ENCODE measurements around the gene SDHD. TPM values are rescaled to one million over a fixed set of nuclear protein-coding genes. Genes with fewer than 3 reads are reported as not detected.

The SDHD gene
- total RNA-seq, 1 experiment from 2014 or later = 206 TPM

- no peak for DNase-seq (ENCODE audit: low spot score)
- in situ Hi-C loops (cut with HindIII; ENCODE audit: low sequenced_read_pairs) = no loop called here
Measured at GRCh38 chr11:112097734-112098528, 11.3 kb downstream of the SDHD start.

- in situ Hi-C loops (cut with HindIII; ENCODE audit: low sequenced_read_pairs) = no loop called here
Measured at GRCh38 chr11:112100462-112100861, 13.8 kb downstream of the SDHD start.

GRCh38 chr11:112103446-112103845 is 16.8 kb downstream of the SDHD start:
- in situ Hi-C loops (cut with HindIII; ENCODE audit: low sequenced_read_pairs) = no loop called here
- no peak for DNase-seq (ENCODE audit: low spot score)

More at GRCh38 chr11:112100462-112100861, 13.8 kb downstream of the SDHD start:
- DNase-seq (ENCODE audit: low spot score) = no peak

GRCh38 chr11:112106070-112106469 is 19.4 kb downstream of the SDHD start:
- in situ Hi-C loops (cut with HindIII; ENCODE audit: low sequenced_read_pairs) = no loop called here

GRCh38 chr11:112113539-112114457 is 27.1 kb downstream of the SDHD start:
- in situ Hi-C loops (cut with HindIII; ENCODE audit: low sequenced_read_pairs) = no loop called here
- peak; percentile 58 for DNase-seq (ENCODE audit: low spot score)

More at GRCh38 chr11:112106070-112106469, 19.4 kb downstream of the SDHD start:
- DNase-seq (ENCODE audit: low spot score) = no peak

- in situ Hi-C loops (cut with HindIII; ENCODE audit: low sequenced_read_pairs) = no loop called here
Measured at GRCh38 chr11:112114460-112114859, 27.8 kb downstream of the SDHD start.

GRCh38 chr11:112115386-112115785 is 28.7 kb downstream of the SDHD start:
- in situ Hi-C loops (cut with HindIII; ENCODE audit: low sequenced_read_pairs) = no loop called here

More at GRCh38 chr11:112114460-112114859, 27.8 kb downstream of the SDHD start:
- no peak for DNase-seq (ENCODE audit: low spot score)

GRCh38 chr11:112118176-112118575 is 31.5 kb downstream of the SDHD start:
- in situ Hi-C loops (cut with HindIII; ENCODE audit: low sequenced_read_pairs) = no loop called here
- no peak for DNase-seq (ENCODE audit: low spot score)

More at GRCh38 chr11:112115386-112115785, 28.7 kb downstream of the SDHD start:
- no peak for DNase-seq (ENCODE audit: low spot score)

- in situ Hi-C loops (cut with HindIII; ENCODE audit: low sequenced_read_pairs) = no loop called here
- no peak for DNase-seq (ENCODE audit: low spot score)
Measured at GRCh38 chr11:112121981-112122615, 35.4 kb downstream of the SDHD start.

- DNase-seq (ENCODE audit: low spot score) = no peak
- in situ Hi-C loops (cut with HindIII; ENCODE audit: low sequenced_read_pairs) = no loop called here
Measured at GRCh38 chr11:112123129-112123528, 36.5 kb downstream of the SDHD start.

- in situ Hi-C loops (cut with HindIII; ENCODE audit: low sequenced_read_pairs) = no loop called here
Measured at GRCh38 chr11:112127056-112127455, 40.4 kb downstream of the SDHD start.

GRCh38 chr11:112128483-112129121 is 41.9 kb downstream of the SDHD start:
- in situ Hi-C loops (cut with HindIII; ENCODE audit: low sequenced_read_pairs) = no loop called here
- DNase-seq (ENCODE audit: low spot score) = peak; percentile 11

More at GRCh38 chr11:112127056-112127455, 40.4 kb downstream of the SDHD start:
- no peak for DNase-seq (ENCODE audit: low spot score)

- in situ Hi-C loops (cut with HindIII; ENCODE audit: low sequenced_read_pairs) = no loop called here
- peak; percentile 2 for DNase-seq (ENCODE audit: low spot score)
Measured at GRCh38 chr11:112129656-112130055, 43.0 kb downstream of the SDHD start.

GRCh38 chr11:112132737-112133136 is 46.1 kb downstream of the SDHD start:
- in situ Hi-C loops (cut with HindIII; ENCODE audit: low sequenced_read_pairs) = no loop called here
- DNase-seq (ENCODE audit: low spot score) = no peak

- no peak for DNase-seq (ENCODE audit: low spot score)
- in situ Hi-C loops (cut with HindIII; ENCODE audit: low sequenced_read_pairs) = no loop called here
Measured at GRCh38 chr11:112134473-112134872, 47.8 kb downstream of the SDHD start.

- no peak for DNase-seq (ENCODE audit: low spot score)
- in situ Hi-C loops (cut with HindIII; ENCODE audit: low sequenced_read_pairs) = no loop called here
Measured at GRCh38 chr11:112143597-112143996, 56.9 kb downstream of the SDHD start.

Measured in G401 (cell line).